ENCODE results near the gene P3H1.

GRCh38 chr1:42807056-42807668 lies 40.3 kb upstream of the P3H1 start:
- TF ChIP-seq CTCF (IDR thresholded peaks at IDR 0.05) = no peak
- TF ChIP-seq POLR2A (IDR thresholded peaks at IDR 0.05) = no peak
- no peak for TF ChIP-seq EP300 (IDR thresholded peaks at IDR 0.05)
- no peak for TF ChIP-seq POLR2AphosphoS5 (IDR thresholded peaks at IDR 0.05)

All from upper lobe of left lung (tissue), 4 donors.